ENCODE results near the gene ITGB5.

DNA sequence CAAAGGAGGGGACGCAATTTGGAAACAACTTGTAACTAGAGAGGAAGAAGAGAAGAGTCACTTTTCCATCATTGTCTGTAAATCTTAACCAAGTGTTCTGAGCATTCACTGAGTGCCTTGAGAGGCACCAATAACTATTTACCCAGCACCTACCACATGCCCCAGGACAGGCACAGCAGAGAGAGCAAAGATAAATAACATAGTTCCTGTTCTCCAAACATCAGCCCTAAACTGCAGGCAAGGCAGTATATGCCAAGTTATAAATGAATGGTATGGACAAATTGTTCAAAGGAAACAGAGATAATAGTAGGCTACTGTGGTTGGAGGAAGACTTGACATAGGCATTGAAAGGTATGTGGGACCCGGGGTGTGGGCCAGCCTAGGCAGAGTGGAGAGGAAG is 45.6 kb downstream of the ITGB5 start:
- no peak for TF ChIP-seq EZH2 (IDR thresholded peaks at IDR 0.05; ENCODE audit: insufficient read depth, poor library complexity, severe bottlenecking)
- no peak for TF ChIP-seq EZH2phosphoT487 (IDR thresholded peaks at IDR 0.05; ENCODE audit: insufficient read depth, low read depth)
